ENCODE data around the gene C9orf40. TPM values are rescaled to one million over a fixed set of nuclear protein-coding genes. Genes with fewer than 3 reads are reported as not detected.

Gene C9orf40
- total and polyA plus RNA-seq, 2 donors from 2014 or later: 2.3 to 5.2 TPM

DNA sequence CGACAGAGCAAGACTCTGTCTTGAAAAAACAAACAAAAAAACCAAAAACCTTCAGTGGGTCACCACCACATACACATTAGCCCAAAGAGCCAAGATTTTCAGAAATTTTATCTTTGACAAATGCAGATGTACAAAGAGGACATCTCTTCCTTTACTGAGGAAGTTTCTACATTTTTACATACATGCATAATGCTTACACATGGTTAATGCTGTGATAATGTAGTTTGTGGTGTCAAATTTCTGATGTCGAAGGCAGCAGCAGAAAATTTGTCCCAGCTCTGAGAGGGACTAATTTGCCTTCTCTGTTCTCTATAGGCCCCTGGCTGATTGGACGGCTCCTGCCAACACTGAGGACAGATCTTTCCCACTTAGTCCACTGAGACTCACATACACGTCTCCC is 24.6 kb upstream of the C9orf40 start:
- no peak overlapping the region for H3K9ac ChIP-seq (ENCODE audit: low read length in 3 of 3)
- H3K27me3 ChIP-seq (ENCODE audit: control insufficient read depth, insufficient read depth, low read length): no peaks in the 10 kb centered on the region
- no peak overlapping the region for H3K27ac ChIP-seq (ENCODE audit: low read depth in 2 of 2, low read length in 2 of 2)
- FAIRE-seq (no peak), DNase-seq (no peak)
- no peak overlapping the region for H3K4me3 ChIP-seq (ENCODE audit: low read length in 3 of 3)
- intact Hi-C loops (cut with DNase I): no loop called here
- peaks cover 0 to 2% (median 0%) of the 10 kb centered on the region in 3 donors for H3K36me3 ChIP-seq (ENCODE audit: control insufficient read depth in 2 of 3, insufficient read depth in 3 of 3, low read length in 3 of 3)
- peaks cover 0 to 7% (median 0%) of the 10 kb centered on the region in 3 donors for H3K9me3 ChIP-seq (ENCODE audit: control insufficient read depth in 2 of 3, insufficient read depth in 1 of 3, low read length in 3 of 3)
- TF ChIP-seq, protein P1, sequence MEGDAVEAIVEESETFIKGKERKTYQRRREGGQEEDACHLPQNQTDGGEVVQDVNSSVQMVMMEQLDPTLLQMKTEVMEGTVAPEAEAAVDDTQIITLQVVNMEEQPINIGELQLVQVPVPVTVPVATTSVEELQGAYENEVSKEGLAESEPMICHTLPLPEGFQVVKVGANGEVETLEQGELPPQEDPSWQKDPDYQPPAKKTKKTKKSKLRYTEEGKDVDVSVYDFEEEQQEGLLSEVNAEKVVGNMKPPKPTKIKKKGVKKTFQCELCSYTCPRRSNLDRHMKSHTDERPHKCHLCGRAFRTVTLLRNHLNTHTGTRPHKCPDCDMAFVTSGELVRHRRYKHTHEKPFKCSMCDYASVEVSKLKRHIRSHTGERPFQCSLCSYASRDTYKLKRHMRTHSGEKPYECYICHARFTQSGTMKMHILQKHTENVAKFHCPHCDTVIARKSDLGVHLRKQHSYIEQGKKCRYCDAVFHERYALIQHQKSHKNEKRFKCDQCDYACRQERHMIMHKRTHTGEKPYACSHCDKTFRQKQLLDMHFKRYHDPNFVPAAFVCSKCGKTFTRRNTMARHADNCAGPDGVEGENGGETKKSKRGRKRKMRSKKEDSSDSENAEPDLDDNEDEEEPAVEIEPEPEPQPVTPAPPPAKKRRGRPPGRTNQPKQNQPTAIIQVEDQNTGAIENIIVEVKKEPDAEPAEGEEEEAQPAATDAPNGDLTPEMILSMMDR (IDR thresholded peaks at IDR 0.05; ENCODE audit: borderline replicate concordance, extremely low read depth, insufficient read depth): no peak
- H3K4me1 ChIP-seq (ENCODE audit: control insufficient read depth in 2 of 3, insufficient read depth in 2 of 3, low read depth in 1 of 3, low read length in 3 of 3): no peaks in the 10 kb centered on the region

DNA sequence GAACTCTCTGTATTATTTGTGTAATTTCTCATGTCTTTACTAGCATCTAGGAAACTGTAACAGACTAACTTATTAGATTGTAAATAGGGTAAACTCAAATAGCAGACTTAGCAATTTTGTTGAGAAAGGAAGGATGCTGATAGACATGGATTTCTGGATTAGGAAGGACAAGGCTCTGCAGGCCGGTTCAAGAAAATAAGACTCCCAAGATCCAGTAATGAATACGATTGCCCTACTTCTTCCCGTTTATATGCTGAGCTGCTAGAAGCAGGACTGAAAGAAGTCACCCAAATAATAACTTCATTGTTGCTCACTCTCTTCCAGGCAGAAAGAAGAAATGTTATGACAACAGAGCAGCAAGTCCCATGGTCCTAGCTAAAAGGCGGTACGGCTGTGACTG is 22.8 kb upstream of the C9orf40 start:
- FAIRE-seq (no peak), DNase-seq (no peak)
- intact Hi-C loops (cut with DNase I): no loop called here
- Histone ChIP-seq H3K27me3 (ENCODE audit: control insufficient read depth, insufficient read depth, low read length) (no peaks in the 10 kb centered on the region), H3K27ac (ENCODE audit: low read depth in 2 of 2, low read length in 2 of 2) (no peak overlapping the region), H3K4me1 (ENCODE audit: control insufficient read depth in 2 of 3, insufficient read depth in 2 of 3, low read depth in 1 of 3, low read length in 3 of 3) (no peaks in the 10 kb centered on the region), H3K4me3 (ENCODE audit: low read length in 3 of 3) (no peak overlapping the region), H3K9ac (ENCODE audit: low read length in 3 of 3) (no peak overlapping the region), H3K36me3 (ENCODE audit: control insufficient read depth in 2 of 3, insufficient read depth in 3 of 3, low read length in 3 of 3) (peaks cover 0 to 2% (median 0%) of the 10 kb centered on the region in 3 donors), H3K9me3 (ENCODE audit: control insufficient read depth in 2 of 3, insufficient read depth in 1 of 3, low read length in 3 of 3) (peaks cover 0 to 7% (median 0%) of the 10 kb centered on the region in 3 donors)
- TF ChIP-seq, protein P1 (IDR thresholded peaks at IDR 0.05; ENCODE audit: borderline replicate concordance, extremely low read depth, insufficient read depth): no peak

DNA sequence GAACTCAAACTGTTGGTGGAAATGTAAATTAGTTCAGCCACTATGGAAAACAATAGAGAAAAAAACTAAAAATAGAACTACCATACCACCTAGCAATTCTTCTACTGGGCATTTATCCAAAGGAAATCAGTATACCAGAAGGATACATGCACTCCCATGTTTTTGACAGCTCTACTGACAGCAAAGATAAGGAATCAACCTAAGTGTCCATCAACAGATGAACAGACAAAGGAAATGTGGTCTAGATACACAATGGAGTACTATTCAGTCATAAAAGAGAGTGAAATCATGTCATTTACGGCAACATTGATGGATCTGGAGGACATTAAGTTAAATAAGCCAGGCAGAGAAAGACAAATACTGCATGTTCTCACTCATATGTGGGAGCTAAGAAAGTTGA is 21.8 kb upstream of the C9orf40 start:
- no peaks in the 10 kb centered on the region for H3K27me3 ChIP-seq (ENCODE audit: control insufficient read depth, insufficient read depth, low read length)
- intact Hi-C loops (cut with DNase I): no loop called here
- FAIRE-seq (no peak), DNase-seq (no peak)
- H3K36me3 ChIP-seq (ENCODE audit: control insufficient read depth in 2 of 3, insufficient read depth in 3 of 3, low read length in 3 of 3): peaks cover 0 to 2% (median 0%) of the 10 kb centered on the region in 3 donors
- no peak overlapping the region for H3K9ac ChIP-seq (ENCODE audit: low read length in 3 of 3)
- TF ChIP-seq, protein P1 (IDR thresholded peaks at IDR 0.05; ENCODE audit: borderline replicate concordance, extremely low read depth, insufficient read depth): no peak
- H3K9me3 ChIP-seq (ENCODE audit: control insufficient read depth in 2 of 3, insufficient read depth in 1 of 3, low read length in 3 of 3): peaks cover 0 to 7% (median 0%) of the 10 kb centered on the region in 3 donors
- no peaks in the 10 kb centered on the region for H3K4me1 ChIP-seq (ENCODE audit: control insufficient read depth in 2 of 3, insufficient read depth in 2 of 3, low read depth in 1 of 3, low read length in 3 of 3)
- H3K27ac ChIP-seq (ENCODE audit: low read depth in 2 of 2, low read length in 2 of 2): no peak overlapping the region
- no peak overlapping the region for H3K4me3 ChIP-seq (ENCODE audit: low read length in 3 of 3)

DNA sequence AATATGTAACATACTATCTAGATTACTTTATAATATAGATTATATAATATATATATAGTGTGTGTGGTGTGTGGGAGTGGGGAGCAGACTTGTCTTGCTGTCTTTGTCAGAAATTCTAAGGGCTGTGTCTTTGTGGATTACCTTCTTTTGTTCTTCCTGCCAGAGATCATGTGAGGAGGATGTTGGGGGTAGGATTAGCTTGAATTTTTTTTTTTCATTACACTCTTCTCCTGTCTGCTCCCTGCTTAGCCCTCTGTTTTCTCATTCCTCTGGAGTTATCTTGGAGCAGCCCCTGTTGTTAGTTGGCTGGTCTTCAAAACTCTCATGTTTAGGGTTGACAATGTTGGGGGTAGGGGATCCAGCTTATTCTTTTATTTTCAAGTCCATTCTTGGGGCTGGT is 21.0 kb upstream of the C9orf40 start:
- H3K27me3 ChIP-seq (ENCODE audit: control insufficient read depth, insufficient read depth, low read length): no peaks in the 10 kb centered on the region
- peaks cover 0 to 2% (median 0%) of the 10 kb centered on the region in 3 donors for H3K36me3 ChIP-seq (ENCODE audit: control insufficient read depth in 2 of 3, insufficient read depth in 3 of 3, low read length in 3 of 3)
- no peak overlapping the region for H3K4me3 ChIP-seq (ENCODE audit: low read length in 3 of 3)
- DNase-seq (no peak), FAIRE-seq (no peak)
- H3K27ac ChIP-seq (ENCODE audit: low read depth in 2 of 2, low read length in 2 of 2): no peak overlapping the region
- no peaks in the 10 kb centered on the region for H3K4me1 ChIP-seq (ENCODE audit: control insufficient read depth in 2 of 3, insufficient read depth in 2 of 3, low read depth in 1 of 3, low read length in 3 of 3)
- H3K9ac ChIP-seq (ENCODE audit: low read length in 3 of 3): no peak overlapping the region
- TF ChIP-seq, protein P1 (IDR thresholded peaks at IDR 0.05; ENCODE audit: borderline replicate concordance, extremely low read depth, insufficient read depth): no peak
- peaks cover 0 to 7% (median 0%) of the 10 kb centered on the region in 3 donors for H3K9me3 ChIP-seq (ENCODE audit: control insufficient read depth in 2 of 3, insufficient read depth in 1 of 3, low read length in 3 of 3)
- intact Hi-C loops (cut with DNase I): no loop called here

Measured in kidney (tissue), 14 donors.